Large intestine (tissue), 12 donors: Measurements from ENCODE around the gene OR4F6. TPM values are rescaled to one million over a fixed set of nuclear protein-coding genes. Genes with fewer than 3 reads are reported as not detected.
"Not testable (repeated sequence)": the region's sequence is repeated elsewhere in the genome, so short reads cannot be mapped to it uniquely, and the experiment has no call there.

Experiments
- DNase-seq, 2 donors: peaks; one replicate each; pipeline versions ENCODE4 v3.0.0 to v3.0.0-alpha.2; 2013
- H3K27ac ChIP-seq: one replicate; pipeline ENCODE4 v1.5.1; 2013; ENCODE audit warnings: low read length
- H3K27me3 ChIP-seq: 2 replicates; pipeline ENCODE4 v1.6.1; 2013; ENCODE audit warnings: low read length; ENCODE audit not compliant: control insufficient read depth, insufficient read depth
- H3K36me3 ChIP-seq: 2 replicates; pipeline ENCODE4 v1.6.1; 2013; ENCODE audit warnings: low read length; ENCODE audit not compliant: control insufficient read depth, insufficient read depth
- H3K4me1 ChIP-seq: one replicate; pipeline ENCODE4 v1.6.1; 2013; ENCODE audit warnings: low read length; ENCODE audit not compliant: control insufficient read depth, insufficient read depth
- H3K4me3 ChIP-seq: one replicate; pipeline ENCODE4 v1.5.1; 2013; ENCODE audit warnings: low read length
- H3K9me3 ChIP-seq: one replicate; pipeline ENCODE4 v1.6.1; 2013; ENCODE audit warnings: mild to moderate bottlenecking, low read depth, low read length, moderate library complexity; ENCODE audit not compliant: control insufficient read depth
- WGBS: methylation state at CpG from one replicate; pipeline ENCODE4 v1.1.5; 2013; ENCODE audit warnings: low lambda C conversion rate; ENCODE audit not compliant: insufficient coverage; 5-methylcytosine and 5-hydroxymethylcytosine counted together
- long read RNA-seq, 11 donors: transcript quantifications; one replicate each; lab custom pipeline, GENCODE V29; 2026
- polyA plus RNA-seq: library from polyadenylated mRNA; unstranded; fragments of 120-200 nt; gene quantifications from one replicate; pipeline ENCODE4 v1.2.1, GENCODE V29; 2013

The OR4F6 gene, protein sequence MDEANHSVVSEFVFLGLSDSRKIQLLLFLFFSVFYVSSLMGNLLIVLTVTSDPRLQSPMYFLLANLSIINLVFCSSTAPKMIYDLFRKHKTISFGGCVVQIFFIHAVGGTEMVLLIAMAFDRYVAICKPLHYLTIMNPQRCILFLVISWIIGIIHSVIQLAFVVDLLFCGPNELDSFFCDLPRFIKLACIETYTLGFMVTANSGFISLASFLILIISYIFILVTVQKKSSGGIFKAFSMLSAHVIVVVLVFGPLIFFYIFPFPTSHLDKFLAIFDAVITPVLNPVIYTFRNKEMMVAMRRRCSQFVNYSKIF
- polyA plus RNA-seq = not detected
- long read RNA-seq, donor 1 = 0 reads
- long read RNA-seq, donor 2 = 0 reads
- long read RNA-seq, donor 3 = 0 reads
- long read RNA-seq, donor 4 = 0 reads
- long read RNA-seq, donor 5 = 0 reads
- long read RNA-seq, donor 6 = 0 reads
- long read RNA-seq, donor 7 = 0 reads
- long read RNA-seq, donor 8 = 0 reads
- long read RNA-seq, donor 9 = 0 reads
- long read RNA-seq, donor 10 = 0 reads
- long read RNA-seq, donor 11 = 0 reads

DNA sequence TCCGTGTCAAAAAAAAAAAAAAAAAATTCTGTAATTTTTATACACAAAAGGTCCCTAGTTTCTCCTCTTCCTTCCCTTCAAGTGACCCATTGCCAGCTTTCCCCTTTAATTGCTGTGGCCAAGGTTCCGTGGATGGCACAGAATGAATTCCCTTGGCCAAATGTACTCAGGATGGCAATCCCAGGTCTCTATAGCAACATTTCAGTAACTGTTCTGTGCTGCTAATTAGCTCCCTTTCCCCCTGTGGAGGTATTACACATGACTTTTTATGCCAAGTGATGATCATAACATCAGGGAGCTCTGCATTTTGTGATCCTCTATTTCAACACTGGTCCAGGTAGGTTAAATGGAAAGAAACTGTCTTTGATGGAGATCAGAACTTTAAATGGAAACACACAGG is at the start of gene OR4F6:
TSS of gene OR4F6 (plus strand) at position 301 of the 400 bp plus-strand sequence. CDS start 2,211 bp downstream, outside the sequence.
- Histone ChIP-seq H3K27ac (no peak within 1 kb of the TSS), H3K36me3 (no peaks in the 10 kb centered on the region), H3K4me1 (no peaks in the 10 kb centered on the region), H3K4me3 (no peak within 1 kb of the TSS), H3K9me3 (no peaks in the 10 kb centered on the region), H3K27me3 (no peaks in the 10 kb centered on the region)
- no peak for DNase-seq
- no CpG with 5 or more reads among the region's 2 CpGs for WGBS

DNA sequence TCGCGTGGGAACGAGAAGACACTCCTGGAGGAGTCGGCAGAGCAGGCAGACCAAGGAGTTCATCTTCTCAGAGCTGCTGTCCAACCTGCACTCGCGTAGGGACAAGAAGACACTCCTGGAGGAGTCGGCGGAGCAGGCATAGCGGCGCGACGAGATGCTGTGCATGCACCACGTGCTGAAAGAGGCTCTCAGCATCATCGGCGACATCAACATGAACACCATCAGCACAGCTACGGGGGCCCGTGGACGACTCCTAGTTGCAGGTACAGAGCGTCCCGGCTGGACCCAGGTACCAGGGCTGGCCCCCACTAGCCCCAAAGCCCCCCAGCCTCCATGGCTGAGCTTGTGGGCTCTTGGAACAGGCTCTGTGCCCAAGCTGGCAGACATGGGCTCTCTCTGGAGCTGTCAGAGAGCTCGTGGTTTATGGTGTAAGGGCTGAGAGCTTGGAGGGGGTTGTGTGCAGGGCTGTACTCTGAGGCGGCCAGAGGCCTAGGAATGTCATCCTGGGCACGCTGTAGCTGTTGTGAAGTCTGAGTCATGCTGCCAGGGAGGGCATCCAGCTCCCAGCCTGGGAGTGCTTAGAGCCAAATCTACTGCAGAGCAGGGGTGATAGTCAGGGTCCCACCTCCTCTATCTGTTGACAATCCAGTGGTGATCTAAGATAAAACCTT is 38.5 kb upstream of the OR4F6 start:
- not testable (repeated sequence) for H3K36me3 ChIP-seq, H3K4me1 ChIP-seq, H3K27me3 ChIP-seq, H3K4me3 ChIP-seq, H3K9me3 ChIP-seq, H3K27ac ChIP-seq, DNase-seq
- no CpG with 5 or more reads among the region's 23 CpGs for WGBS

DNA sequence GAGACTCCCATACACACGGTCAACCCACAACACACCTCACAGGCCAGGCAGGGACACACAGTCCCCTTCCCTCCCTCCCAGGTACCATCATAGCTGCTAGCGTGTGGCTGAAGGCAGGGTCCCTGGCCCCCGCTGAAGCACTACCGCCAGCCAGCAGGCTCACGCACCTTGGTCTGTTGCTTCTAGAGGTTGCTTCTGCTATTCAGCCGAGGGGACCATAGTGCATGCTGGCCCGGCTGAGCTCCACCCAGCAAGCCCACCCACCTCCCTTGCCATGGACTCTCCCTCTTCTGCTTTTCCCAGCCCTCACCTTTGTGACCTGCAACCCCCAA is 38.0 kb upstream of the OR4F6 start:
- H3K9me3 ChIP-seq, H3K4me3 ChIP-seq, H3K36me3 ChIP-seq, DNase-seq, H3K27me3 ChIP-seq, H3K27ac ChIP-seq, H3K4me1 ChIP-seq: not testable (repeated sequence)
- no CpG with 5 or more reads among the region's 7 CpGs for WGBS

DNA sequence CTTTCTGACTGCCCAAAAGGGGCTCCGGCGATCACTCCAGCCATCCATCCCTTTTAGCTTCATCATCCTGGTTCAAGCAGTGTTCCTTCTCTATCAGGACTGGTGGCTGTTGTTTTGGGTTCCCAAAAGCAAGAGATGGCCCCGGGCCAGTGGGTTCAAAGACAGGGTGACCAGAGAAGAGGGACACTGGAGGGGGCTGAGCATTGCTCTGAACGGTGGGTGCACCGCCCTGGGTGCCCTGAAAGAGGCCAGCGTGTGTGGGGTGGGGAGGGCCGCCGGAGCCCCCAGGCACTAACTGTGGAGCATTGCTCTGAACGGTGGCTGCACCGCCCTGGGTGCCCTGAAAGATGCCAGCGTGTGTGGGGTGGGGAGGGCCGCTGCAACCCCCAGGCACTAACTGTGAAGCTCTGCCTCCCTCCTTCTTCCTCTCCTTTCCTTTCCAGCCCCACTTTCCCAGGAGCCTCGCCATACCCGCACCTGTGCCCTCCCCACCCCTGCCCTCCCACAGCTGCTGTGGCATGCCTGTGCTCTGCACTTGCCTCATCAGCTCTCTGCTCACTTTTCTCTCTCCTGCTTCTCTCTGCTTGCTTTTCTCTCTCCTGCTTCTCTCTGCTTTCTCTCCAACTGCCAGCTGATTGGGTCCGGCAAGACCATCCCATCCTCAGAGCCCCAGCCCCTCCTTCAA is 37.4 kb upstream of the OR4F6 start:
- Histone ChIP-seq H3K9me3 (peaks cover 4% of the 10 kb centered on the region), H3K36me3 (no peaks in the 10 kb centered on the region), H3K27ac (no peak overlapping the region), H3K27me3 (no peaks in the 10 kb centered on the region), H3K4me3 (no peak overlapping the region), H3K4me1 (no peaks in the 10 kb centered on the region)
- no CpG with 5 or more reads among the region's 15 CpGs for WGBS
- no peak for DNase-seq

DNA sequence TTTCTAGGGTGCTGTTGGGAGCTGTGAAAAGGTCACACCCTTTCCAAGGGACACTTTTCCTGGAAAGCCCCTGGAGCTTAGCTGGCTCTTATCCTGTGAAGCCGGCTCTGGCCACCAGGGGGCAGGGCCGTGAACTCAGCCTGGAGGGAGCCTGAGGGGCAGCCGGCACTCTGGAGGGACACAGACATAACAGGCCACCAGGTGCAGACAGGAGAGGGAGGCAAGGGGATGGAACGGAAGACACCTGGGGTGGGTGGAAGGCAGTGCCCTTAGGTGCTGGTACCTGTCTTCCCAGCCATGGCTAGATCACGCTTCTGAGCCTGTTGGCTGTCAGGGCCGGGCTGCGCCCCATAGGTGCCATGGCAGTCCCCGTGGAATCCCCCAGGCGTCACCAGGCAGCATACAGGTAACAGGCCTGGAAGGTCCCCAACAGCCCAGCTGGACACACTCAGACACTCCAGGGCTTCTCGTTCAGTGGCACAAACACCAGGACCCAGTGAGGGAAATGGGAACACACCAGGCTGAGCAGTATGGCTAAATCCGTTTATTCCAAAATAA is 36.1 kb upstream of the OR4F6 start:
- WGBS = no CpG with 5 or more reads among the region's 11 CpGs
- DNase-seq, H3K36me3 ChIP-seq, H3K4me3 ChIP-seq, H3K4me1 ChIP-seq, H3K27me3 ChIP-seq, H3K9me3 ChIP-seq, H3K27ac ChIP-seq: not testable (repeated sequence)

DNA sequence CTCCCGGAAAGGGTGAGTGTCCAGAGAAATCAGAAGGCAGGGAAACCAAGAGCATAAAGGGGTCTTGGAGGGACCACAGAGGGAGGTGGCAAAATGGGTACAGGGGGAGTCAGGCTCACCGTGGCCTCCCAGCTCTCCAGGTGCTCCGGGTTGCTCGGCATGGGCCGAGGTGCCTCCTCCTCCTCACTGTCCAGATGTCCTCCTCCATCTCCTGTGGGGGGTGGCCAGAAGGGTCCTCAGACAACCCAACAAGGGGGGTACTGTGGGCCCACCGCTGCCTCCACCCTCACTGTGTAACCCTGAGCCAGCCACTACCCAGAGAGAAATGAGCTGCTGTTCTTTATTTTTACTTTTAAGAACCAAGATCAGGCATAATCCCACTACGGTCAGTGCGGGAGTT is 30.4 kb upstream of the OR4F6 start:
- no peak overlapping the region for H3K27ac ChIP-seq
- H3K4me3 ChIP-seq = no peak overlapping the region
- peaks cover 6% of the 10 kb centered on the region for H3K4me1 ChIP-seq
- no peak for DNase-seq
- H3K9me3 ChIP-seq = no peaks in the 10 kb centered on the region
- WGBS = 100% methylated on average over 2 of the region's 8 CpGs
- no peaks in the 10 kb centered on the region for H3K36me3 ChIP-seq
- no peaks in the 10 kb centered on the region for H3K27me3 ChIP-seq

DNA sequence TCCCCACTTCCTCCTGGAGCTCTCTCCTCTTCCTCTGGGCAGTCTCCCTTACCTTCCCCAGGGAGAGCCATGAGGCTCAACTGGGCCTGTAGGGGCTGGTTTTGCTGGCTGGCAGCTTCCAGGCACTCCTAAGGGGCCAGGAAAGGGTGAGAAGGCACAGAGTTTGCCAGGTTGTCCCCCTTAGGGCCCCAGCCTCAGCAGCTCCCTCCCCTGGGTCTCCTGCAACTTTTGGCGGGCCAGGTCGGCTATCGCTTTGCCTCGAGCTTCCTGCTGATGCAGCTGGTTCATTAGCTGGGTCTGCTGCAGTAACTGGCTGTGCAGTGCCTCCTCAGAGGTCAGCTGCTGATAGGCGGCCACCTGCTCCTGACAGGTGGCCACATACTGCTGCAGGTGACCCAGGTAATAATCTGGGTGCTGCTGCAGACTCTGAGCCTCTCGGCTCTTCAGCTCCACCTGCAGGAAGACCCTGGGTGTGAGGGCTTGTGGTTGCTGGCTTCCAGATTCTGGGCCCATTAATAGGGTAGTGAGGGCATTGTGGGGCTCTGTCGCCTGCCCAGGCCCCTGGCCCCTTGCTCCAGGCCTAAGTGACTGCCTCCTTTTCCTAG is 29.7 kb upstream of the OR4F6 start:
- no CpG with 5 or more reads among the region's 7 CpGs for WGBS
- no peaks in the 10 kb centered on the region for H3K9me3 ChIP-seq
- peak; percentile 35 to 56 for DNase-seq
- H3K4me1 ChIP-seq = peaks cover 6% of the 10 kb centered on the region
- no peak overlapping the region for H3K4me3 ChIP-seq
- no peaks in the 10 kb centered on the region for H3K27me3 ChIP-seq
- no peaks in the 10 kb centered on the region for H3K36me3 ChIP-seq
- H3K27ac ChIP-seq = no peak overlapping the region

DNA sequence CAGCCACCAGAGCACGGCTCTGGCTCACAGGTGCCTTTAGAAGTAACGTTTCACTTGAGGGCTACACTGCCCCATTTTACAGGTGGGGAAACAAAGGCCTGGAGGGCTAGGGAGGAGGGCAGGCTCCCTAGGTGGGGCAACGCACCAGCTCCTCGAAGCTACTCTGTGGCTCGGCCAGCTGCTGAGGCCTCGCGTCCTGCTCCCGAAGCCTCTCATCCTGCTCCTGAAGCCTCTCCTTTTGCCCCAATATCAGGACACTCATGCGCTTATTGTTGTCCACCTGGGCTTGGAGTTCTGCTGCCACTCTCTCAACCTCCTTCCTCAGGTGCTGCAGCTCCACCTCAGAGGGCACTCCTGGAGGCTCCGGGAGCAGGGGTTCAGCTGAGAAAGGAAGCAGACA is 28.2 kb upstream of the OR4F6 start:
- H3K4me1 ChIP-seq = peaks cover 6% of the 10 kb centered on the region
- H3K9me3 ChIP-seq = no peaks in the 10 kb centered on the region
- H3K4me3 ChIP-seq = no peak overlapping the region
- H3K27me3 ChIP-seq = no peaks in the 10 kb centered on the region
- no CpG with 5 or more reads among the region's 10 CpGs for WGBS
- no peak for DNase-seq
- no peak overlapping the region for H3K27ac ChIP-seq
- no peaks in the 10 kb centered on the region for H3K36me3 ChIP-seq

DNA sequence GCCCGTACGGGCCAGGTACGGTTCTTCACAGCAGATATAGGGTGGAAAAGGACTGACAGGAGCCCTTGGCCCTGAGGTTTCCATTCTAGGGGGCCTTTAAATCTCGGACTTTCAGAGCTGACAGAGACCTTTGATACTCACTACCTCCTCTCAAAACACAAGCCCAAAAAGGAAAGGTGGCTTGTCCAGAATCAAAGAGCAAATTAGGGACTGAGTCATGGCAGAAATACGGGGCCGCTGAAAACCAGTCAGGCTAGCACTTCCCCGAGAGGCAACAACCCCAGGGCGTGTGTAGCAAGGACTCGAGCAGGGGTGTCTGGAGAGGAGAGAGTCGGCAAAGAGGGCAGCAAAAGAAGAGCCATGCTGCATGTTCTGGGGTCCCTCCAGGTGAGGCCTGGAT is 24.7 kb upstream of the OR4F6 start:
- not testable (repeated sequence) for H3K27ac ChIP-seq, H3K36me3 ChIP-seq, H3K4me3 ChIP-seq, H3K4me1 ChIP-seq, H3K9me3 ChIP-seq, H3K27me3 ChIP-seq, DNase-seq
- no CpG with 5 or more reads among the region's 10 CpGs for WGBS

DNA sequence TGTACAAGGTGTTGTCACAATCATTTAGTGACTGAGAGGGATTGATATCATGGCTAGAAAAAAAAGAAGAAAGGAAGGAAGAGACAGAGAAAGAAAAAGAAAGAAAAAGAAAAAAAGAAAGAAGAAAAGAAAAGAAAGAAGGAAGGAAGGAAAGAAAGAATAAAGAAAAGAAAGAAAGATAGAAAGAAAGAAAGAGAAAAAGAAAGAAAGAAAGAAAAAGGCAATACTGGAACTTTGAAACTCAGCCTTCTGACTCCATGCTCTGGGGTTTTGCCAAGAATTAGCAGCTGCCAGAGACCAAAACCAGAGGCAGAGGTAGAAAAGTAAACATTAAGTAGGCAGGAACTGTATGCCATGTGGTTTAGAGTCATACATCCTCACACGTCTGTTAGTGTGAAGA is 23.1 kb upstream of the OR4F6 start:
- H3K27me3 ChIP-seq, H3K27ac ChIP-seq, H3K4me3 ChIP-seq, H3K36me3 ChIP-seq, H3K9me3 ChIP-seq, H3K4me1 ChIP-seq: not testable (repeated sequence)
- peak in 1 of 2 donors; percentile 24 for DNase-seq
- WGBS = no CpG with 5 or more reads among the region's 1 CpG
